Urinary bladder (tissue), 4 donors: ENCODE results near the gene BCL2L12. TPM values are rescaled to one million over a fixed set of nuclear protein-coding genes. Genes with fewer than 3 reads are reported as not detected.

Experiments used
- DNase-seq: peaks from one replicate; pipeline ENCODE4 v3.0.0-alpha.2; 2015; ENCODE audit errors: extremely low spot score
- H3K27ac ChIP-seq: one replicate; pipeline ENCODE4 v1.5.1; 2013; ENCODE audit warnings: low read depth, mild to moderate bottlenecking, moderate library complexity
- H3K36me3 ChIP-seq: one replicate; pipeline ENCODE4 v1.6.1; 2013; ENCODE audit warnings: mild to moderate bottlenecking, moderate library complexity; ENCODE audit not compliant: insufficient read depth
- H3K4me1 ChIP-seq: one replicate; pipeline ENCODE4 v1.6.1; 2013; ENCODE audit warnings: mild to moderate bottlenecking, moderate library complexity; ENCODE audit not compliant: insufficient read depth
- H3K4me3 ChIP-seq: one replicate; pipeline ENCODE4 v1.5.1; 2013; ENCODE audit warnings: low read depth, low read length
- WGBS: extraction: QIAGEN DNeasy Blood & Tissue Kit; methylation state at CpG from one replicate; pipeline ENCODE4 v1.1.7; 2013; 5-methylcytosine and 5-hydroxymethylcytosine counted together
- polyA plus RNA-seq: library from polyadenylated mRNA; stranded (reverse); fragments of 200-250 nt; gene quantifications from one replicate; pipeline ENCODE4 v1.2.3, GENCODE V29; 2013
- total RNA-seq: library from RNA; depleted of rRNA; stranded (reverse); fragments of >200 nt; gene quantifications from one replicate; pipeline ENCODE4 v1.2.3, GENCODE V29; 2014
- donor health status: healthy with polysubstance abuse.
- donor health status: healthy.

Gene BCL2L12
- total and polyA plus RNA-seq, 2 donors: 3.1 to 23.6 TPM

DNA sequence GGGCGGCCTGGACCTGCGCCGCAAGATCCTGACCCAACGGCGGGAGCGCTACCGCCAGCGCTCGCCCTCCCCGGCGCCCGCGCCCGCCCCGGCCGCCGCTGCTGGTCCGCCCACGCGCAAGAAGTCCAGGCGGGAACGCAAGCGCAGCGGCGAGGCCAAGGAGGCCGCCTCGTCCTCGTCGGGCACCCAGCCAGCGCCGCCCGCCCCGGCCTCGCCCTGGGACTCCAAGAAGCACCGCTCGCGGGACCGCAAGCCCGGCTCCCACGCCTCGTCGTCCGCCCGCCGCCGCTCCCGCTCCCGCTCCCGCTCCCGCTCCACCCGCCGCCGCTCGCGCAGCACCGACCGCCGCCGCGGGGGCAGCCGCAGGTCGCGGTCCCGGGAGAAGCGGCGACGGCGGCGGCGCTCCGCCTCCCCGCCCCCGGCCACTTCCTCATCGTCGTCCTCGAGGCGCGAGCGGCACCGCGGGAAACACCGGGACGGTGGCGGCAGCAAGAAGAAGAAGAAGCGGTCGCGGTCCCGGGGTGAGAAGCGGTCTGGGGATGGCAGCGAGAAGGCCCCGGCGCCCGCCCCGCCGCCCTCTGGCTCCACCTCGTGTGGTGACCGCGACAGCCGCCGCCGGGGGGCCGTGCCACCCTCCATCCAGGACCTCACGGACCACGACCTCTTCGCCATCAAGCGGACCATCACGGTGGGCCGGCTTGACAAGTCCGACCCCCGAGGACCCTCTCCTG is 13.7 kb upstream of the BCL2L12 start:
- no peak overlapping the region for H3K4me3 ChIP-seq
- no peak for DNase-seq
- H3K4me1 ChIP-seq: no peaks in the 10 kb centered on the region
- 97% methylated on average over 110 of the region's 110 CpGs for WGBS
- peaks cover 8% of the 10 kb centered on the region for H3K36me3 ChIP-seq
- H3K27ac ChIP-seq: no peak overlapping the region

DNA sequence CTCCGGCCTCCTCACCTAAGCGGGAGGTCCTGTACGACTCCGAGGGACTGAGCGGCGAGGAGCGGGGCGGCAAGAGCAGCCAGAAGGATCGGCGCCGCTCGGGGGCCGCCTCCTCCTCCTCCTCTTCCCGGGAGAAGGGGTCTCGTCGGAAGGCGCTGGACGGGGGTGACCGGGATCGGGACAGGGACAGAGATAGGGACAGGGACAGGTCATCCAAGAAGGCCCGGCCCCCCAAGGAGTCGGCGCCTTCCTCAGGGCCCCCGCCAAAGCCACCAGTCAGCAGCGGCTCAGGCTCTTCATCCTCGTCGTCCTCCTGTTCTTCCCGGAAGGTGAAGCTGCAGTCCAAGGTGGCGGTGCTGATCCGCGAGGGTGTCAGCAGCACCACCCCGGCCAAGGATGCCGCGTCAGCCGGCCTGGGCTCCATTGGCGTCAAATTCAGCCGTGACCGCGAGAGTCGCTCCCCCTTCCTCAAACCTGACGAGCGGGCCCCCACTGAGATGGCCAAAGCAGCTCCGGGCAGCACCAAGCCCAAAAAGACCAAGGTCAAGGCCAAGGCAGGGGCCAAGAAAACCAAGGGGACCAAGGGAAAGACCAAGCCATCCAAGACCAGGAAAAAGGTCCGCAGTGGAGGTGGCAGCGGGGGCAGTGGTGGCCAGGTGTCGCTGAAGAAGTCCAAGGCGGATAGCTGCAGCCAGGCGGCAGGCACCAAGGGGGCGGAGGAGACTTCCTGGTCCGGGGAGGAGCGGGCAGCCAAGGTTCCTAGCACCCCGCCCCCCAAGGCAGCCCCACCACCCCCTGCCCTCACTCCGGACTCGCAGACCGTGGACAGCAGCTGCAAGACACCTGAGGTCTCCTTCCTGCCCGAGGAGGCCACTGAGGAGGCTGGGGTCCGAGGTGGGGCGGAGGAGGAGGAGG is 12.9 kb upstream of the BCL2L12 start:
- WGBS: 93% methylated on average over 58 of the region's 58 CpGs
- Histone ChIP-seq H3K27ac (no peak overlapping the region), H3K4me3 (no peak overlapping the region), H3K36me3 (peaks cover 8% of the 10 kb centered on the region), H3K4me1 (no peaks in the 10 kb centered on the region)
- no peak for DNase-seq

DNA sequence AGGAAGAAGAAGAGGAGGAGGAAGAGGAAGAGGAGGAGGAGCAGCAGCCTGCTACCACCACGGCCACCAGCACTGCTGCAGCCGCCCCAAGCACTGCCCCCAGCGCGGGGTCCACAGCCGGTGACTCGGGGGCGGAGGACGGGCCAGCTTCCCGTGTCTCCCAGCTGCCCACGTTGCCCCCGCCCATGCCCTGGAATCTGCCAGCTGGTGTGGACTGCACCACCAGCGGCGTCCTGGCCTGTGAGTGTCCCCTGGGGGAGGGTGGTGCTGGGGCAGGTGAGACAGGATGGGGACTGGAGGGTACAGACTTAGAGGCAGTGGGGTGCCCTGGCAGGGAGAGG is 12.3 kb upstream of the BCL2L12 start:
- 92% methylated on average over 13 of the region's 13 CpGs for WGBS

DNA sequence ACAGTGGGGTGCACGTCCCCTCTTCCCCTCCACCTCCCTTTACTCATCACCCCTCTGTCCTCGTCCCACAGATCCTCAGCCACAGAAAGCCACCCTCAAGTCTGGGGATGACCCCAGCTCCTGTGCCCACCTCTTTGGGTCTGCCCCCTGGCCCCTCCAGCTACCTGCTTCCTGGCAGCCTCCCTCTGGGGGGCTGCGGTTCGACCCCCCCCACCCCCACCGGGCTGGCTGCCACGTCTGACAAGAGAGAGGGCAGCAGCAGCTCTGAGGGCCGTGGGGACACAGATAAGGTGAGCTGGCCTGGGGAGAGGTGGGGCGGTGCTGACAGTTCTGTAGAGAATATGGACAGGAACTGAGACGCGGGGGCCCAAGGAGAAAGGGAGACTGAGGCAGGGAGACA is 11.2 kb upstream of the BCL2L12 start:
- Histone ChIP-seq H3K4me1 (no peaks in the 10 kb centered on the region), H3K4me3 (no peak overlapping the region), H3K27ac (no peak overlapping the region), H3K36me3 (peaks cover 8% of the 10 kb centered on the region)
- no peak for DNase-seq
- 83% methylated on average over 10 of the region's 10 CpGs for WGBS

More for the DNA sequence above, 12.3 kb upstream of the BCL2L12 start:
- no peak overlapping the region for H3K4me3 ChIP-seq
- DNase-seq: no peak
- H3K36me3 ChIP-seq: peaks cover 8% of the 10 kb centered on the region
- H3K4me1 ChIP-seq: no peaks in the 10 kb centered on the region
- no peak overlapping the region for H3K27ac ChIP-seq

DNA sequence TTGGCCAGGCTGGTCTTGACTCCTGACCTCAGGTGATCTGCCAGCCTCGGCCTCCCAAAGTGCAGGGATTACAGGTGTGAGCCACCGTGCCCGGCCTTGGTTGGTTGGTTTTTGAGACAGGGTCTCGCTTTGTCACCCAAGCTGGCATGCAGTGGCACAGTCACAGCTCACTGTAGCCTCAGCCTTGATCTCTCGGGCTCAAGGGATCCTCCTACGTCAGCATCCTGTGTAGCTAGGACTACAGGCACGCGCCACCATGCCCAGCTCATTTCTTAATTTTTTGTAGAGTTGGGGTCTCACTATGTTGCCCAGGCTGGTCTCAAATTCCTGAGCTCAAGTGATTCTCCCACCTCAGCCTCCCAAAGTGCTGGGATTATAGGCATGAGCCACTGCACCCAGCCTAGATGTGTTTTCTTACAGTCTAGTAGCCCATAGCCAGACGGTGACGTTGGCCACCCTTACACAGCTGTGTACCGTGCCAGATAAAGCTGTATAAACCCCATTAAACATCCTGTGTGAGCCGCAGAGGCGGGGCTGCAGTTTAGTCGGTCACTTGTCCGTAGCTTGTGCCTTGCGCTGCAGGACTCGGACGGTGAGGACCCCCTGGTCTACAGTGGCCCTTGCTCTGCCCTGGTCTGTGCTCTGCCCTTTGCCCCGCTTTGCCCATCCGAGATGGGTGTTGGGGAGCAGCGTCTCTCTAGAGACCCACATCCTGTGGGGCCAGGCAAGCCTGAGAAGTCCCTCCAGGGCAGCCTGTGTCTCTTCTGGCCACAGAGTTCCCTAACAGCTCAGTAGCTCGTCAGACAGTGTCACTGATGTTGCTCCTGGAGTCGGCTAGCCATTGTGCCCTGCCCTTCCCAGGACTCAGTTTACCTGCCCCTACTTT is 9.9 kb upstream of the BCL2L12 start:
- H3K4me3 ChIP-seq: no peak overlapping the region

DNA sequence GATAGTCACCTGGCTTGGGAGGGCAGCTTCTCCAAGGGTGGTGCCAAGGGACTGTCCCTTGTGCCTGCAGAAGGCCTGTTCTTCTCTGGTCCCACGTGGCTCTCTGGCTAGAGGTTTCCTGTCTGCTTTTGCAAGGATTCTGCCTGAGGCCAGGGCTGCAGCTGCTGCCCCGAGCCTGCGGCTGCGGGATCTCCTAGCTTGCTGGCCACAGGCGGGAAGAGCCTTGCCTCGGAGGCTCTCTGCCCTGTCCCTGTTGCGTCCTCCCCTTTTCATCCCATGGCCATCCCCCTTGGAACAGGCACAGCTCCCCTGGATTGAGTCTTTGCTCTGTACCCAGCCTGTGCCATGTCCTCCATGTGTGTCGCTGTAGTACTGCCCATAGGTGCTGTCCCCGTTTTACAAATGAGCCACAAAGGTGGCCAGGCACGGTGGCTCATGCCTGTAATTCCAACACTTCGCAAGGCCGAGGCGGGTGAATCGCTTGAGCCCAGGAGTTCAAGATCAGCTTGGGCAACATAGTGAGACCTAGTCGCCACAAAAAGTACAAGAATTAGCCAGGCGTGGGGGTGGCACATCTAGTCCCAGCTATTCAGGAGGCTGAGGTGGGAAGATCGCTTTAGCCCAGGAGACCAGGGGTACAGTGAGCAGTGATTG is 9.2 kb upstream of the BCL2L12 start:
- Histone ChIP-seq H3K4me1 (no peaks in the 10 kb centered on the region), H3K4me3 (no peak overlapping the region), H3K36me3 (peaks cover 4% of the 10 kb centered on the region), H3K27ac (no peak overlapping the region)
- WGBS: 90% methylated on average over 17 of the region's 17 CpGs
- no peak for DNase-seq

More for the DNA sequence above, 9.9 kb upstream of the BCL2L12 start:
- H3K27ac ChIP-seq: no peak overlapping the region
- H3K36me3 ChIP-seq: peaks cover 8% of the 10 kb centered on the region
- DNase-seq: no peak
- no peaks in the 10 kb centered on the region for H3K4me1 ChIP-seq
- WGBS: 87% methylated on average over 23 of the region's 23 CpGs

DNA sequence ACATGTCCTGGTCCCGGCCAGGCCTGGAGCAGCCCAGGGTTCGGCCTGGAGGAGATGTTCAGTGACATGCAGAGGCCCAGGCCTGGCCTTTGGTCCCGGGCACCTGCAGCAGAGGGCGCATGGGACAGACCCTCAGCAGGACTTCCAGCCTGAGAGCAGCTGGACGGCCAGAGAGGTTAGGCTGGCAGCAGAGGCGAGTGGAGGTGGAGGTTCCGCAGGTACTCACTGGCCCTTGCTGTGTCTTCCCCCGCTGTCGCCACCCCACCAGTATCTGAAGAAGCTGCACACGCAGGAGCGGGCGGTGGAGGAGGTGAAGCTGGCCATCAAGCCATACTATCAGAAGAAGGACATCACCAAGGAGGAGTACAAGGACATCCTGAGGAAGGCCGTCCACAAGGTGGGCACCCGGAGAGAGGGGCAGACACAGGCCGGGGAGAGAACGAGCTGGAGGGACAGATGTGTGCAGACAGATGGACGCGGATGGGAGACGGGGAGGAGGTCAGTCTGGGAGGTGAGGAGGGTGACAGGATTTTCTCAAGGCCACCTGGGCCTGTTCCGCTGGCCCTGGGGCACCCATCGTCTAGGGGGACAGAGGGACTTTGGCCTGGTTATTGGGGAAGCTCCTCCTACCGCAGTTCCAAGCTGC is 8.1 kb upstream of the BCL2L12 start:
- DNase-seq: no peak
- 90% methylated on average over 22 of the region's 22 CpGs for WGBS
- Histone ChIP-seq H3K27ac (no peak overlapping the region), H3K36me3 (peaks cover 2% of the 10 kb centered on the region), H3K4me3 (no peak overlapping the region), H3K4me1 (no peaks in the 10 kb centered on the region)

DNA sequence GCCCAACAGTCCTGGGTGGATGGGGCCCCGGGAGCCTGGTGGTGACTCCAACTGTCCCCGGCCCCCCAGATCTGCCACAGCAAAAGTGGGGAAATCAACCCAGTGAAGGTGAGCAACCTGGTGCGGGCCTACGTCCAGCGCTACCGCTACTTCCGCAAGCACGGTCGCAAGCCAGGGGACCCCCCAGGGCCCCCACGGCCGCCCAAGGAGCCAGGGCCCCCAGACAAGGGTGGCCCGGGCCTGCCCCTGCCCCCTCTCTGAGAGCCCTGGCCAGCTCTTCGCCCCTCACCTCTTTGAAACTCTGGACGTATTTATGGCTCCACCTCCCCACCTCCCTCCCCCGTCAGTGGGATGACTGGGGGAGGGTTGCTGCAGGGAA is 7.6 kb upstream of the BCL2L12 start:
- H3K4me1 ChIP-seq: no peaks in the 10 kb centered on the region
- WGBS: 85% methylated on average over 15 of the region's 15 CpGs
- H3K36me3 ChIP-seq: peaks cover 2% of the 10 kb centered on the region
- DNase-seq: no peak
- H3K27ac ChIP-seq: no peak overlapping the region
- H3K4me3 ChIP-seq: no peak overlapping the region

DNA sequence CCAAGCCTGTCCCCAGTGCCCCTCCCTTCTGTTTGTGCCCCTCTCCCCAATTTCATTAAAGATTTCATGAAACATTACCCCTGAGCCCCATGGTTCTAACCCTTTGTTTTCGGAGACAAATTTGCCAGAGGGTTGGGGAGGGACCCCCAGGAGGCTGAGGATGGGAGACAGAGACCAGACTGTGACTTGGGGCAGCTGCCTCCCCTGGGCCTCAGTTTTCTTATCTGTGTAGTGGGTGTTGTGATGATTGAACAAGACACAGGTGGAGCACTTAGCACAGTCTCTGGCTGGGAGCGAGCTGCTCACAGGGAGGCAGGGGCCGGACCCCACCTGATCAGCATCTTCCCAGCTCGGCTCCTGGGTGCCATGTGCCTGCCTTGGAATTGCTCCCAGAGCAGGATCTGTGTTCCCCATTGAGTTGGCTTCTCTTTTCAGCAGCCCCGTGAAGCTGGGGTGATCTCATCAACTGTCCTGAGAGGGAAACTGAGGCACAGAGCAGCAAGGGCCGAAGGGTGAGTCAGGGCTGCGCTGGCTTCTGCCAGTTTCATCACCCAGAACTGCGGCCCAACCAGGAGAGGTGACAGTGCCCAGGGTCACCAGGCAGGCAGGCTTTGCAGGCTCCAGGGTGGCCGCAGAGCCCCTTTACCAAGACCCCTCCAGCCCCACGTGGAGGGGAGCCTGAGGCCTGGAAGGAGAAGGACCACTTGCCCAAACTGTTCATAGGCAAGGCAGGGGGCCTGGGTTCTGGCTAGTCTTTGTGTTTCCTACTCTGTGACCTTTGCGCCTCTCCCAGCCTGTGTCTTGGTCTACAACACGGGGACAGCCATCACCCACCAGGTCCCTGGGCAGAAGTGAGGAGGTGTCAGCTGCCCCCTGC is 6.9 kb upstream of the BCL2L12 start:
- H3K4me3 ChIP-seq: no peak overlapping the region
- no peaks in the 10 kb centered on the region for H3K4me1 ChIP-seq
- no peak overlapping the region for H3K27ac ChIP-seq
- DNase-seq: no peak
- WGBS: 94% methylated on average over 12 of the region's 12 CpGs
- H3K36me3 ChIP-seq: peaks cover 2% of the 10 kb centered on the region

DNA sequence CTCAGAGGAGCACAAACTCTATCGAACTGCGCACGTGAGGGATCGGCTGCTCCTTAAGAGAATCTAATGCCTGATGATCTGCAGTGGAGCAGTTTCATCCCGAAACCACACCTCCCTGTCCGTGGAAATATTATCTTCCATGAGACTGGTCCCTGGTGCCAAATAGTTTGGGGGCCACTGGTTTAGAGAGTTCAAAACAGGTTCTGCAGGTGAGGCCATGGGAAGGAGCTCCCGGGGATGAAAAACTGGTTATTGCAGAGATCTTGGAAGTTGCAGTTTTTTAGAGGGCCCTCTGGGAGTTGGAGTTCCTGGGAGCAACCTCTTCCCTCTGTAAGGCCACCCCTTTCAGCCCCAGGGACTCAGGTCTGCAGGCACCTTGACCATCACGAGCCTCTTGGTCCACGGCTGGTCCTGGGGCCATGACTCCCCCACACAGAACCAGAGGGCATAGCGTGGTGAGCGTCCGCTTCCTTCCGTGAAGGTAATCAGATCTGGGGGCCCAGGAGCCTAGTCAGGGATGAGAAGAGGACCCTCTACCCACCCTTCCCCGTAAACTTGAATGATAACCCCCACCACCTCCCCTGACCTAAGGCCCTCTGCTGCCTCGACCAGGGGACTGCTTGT is 5.3 kb upstream of the BCL2L12 start:
- Histone ChIP-seq H3K4me1 (no peaks in the 10 kb centered on the region), H3K36me3 (peaks cover 2% of the 10 kb centered on the region), H3K4me3 (no peak overlapping the region), H3K27ac (no peak overlapping the region)
- no peak for DNase-seq
- 86% methylated on average over 15 of the region's 15 CpGs for WGBS

DNA sequence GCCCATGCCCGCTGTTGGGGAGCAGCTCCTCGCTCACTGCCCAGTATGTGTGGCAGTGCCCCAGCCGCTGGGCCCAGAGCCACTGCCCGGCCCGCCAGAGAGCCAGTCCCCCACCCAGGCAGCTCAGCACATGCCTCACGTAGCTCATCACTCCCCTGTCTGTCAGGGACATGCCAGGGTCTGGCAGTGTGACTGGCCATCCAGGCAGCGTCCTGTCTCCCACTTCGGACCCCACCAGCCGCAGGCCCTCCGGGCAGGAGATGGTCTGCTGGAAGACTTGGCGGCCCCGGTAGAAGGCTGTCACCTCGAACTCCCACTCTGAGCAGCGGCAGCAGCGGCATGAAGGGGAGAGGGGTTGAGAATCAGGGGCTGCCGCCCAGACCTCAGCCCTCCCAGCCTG is 3.7 kb upstream of the BCL2L12 start:
- WGBS: 90% methylated on average over 16 of the region's 16 CpGs
- H3K27ac ChIP-seq: no peak overlapping the region
- H3K36me3 ChIP-seq: peaks cover 2% of the 10 kb centered on the region

DNA sequence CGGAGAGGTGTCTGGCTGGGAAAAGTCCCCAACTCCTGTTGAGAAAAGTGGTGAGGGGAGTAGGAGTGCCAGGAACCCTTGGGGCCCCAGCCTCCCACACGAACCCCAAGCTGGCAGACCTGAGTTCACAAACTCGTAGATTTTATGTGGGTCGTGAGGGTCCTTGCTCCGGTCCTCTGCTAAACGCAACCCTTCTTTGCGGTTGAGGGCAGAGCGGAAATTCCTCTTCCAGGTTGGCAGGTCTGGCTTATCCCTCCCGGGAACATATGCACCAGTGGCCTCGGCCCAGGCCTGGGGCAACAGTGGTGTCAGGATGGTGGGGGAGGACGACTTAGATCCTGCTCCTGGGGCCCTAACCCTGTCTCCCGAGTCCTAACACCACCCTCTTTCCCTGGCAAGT is 2.5 kb upstream of the BCL2L12 start:
- Histone ChIP-seq H3K36me3 (peaks cover 2% of the 10 kb centered on the region), H3K4me3 (no peak overlapping the region), H3K4me1 (no peaks in the 10 kb centered on the region), H3K27ac (no peak overlapping the region)
- WGBS: 85% methylated on average over 12 of the region's 12 CpGs
- no peak for DNase-seq

More for the DNA sequence above, 3.7 kb upstream of the BCL2L12 start:
- Histone ChIP-seq H3K4me1 (no peaks in the 10 kb centered on the region), H3K4me3 (no peak overlapping the region)
- DNase-seq: no peak
